Measurements from ENCODE around the gene MINPP1. TPM values are rescaled to one million over a fixed set of nuclear protein-coding genes. Genes with fewer than 3 reads are reported as not detected.

The MINPP1 gene
- total RNA-seq, 1 donor from 2014 or later: 24.7 TPM

- H2AFZ ChIP-seq (ENCODE audit: low read depth, low read length): no peak overlapping the region
- H3K36me3 ChIP-seq (ENCODE audit: insufficient read depth, low read length): no peaks in the 10 kb centered on the region
- Mint-ChIP-seq H3K27me3 (ENCODE audit: low read depth, unreplicated experiment) (peaks cover 7% of the 10 kb centered on the region), H3K4me3 (ENCODE audit: unreplicated experiment) (no peak overlapping the region), H3K4me1 (ENCODE audit: low read depth, unreplicated experiment) (no peaks in the 10 kb centered on the region), H3K27ac (ENCODE audit: unreplicated experiment) (no peak overlapping the region), H3K9me3 (ENCODE audit: unreplicated experiment) (no peaks in the 10 kb centered on the region), H3K36me3 (ENCODE audit: low read depth, unreplicated experiment) (no peaks in the 10 kb centered on the region)
- H3K4me1 ChIP-seq (ENCODE audit: insufficient read depth, low read length): peaks cover 9% of the 10 kb centered on the region
- no peak for DNase-seq (ENCODE audit: low read depth)
- no peak for TF ChIP-seq EZH2 (IDR thresholded peaks at IDR 0.05; ENCODE audit: insufficient read depth, low read length)
- no peak for TF ChIP-seq CTCF (IDR thresholded peaks at IDR 0.05; ENCODE audit: insufficient read depth, low read depth, low read length)
- H3K27ac ChIP-seq (ENCODE audit: low read depth, low read length): no peak overlapping the region
- H3K9ac ChIP-seq (ENCODE audit: low read length): no peak overlapping the region
- no peaks in the 10 kb centered on the region for H3K27me3 ChIP-seq (ENCODE audit: insufficient read depth, low read length)
- H3K9me3 ChIP-seq (ENCODE audit: insufficient read depth, low read depth, low read length): no peaks in the 10 kb centered on the region
- no peak overlapping the region for H3K4me2 ChIP-seq (ENCODE audit: low read length)
- no peaks in the 10 kb centered on the region for H3K79me2 ChIP-seq (ENCODE audit: insufficient read depth, low read length)
- no peak overlapping the region for H3K4me3 ChIP-seq (ENCODE audit: insufficient read depth, low read depth, low read length)
- no peaks in the 10 kb centered on the region for H4K20me1 ChIP-seq (ENCODE audit: insufficient read depth, low read length)
- no peak for FAIRE-seq
Observed at GRCh38 chr10:87593702-87594101, 89.0 kb downstream of the MINPP1 start.

GRCh38 chr10:87594181-87594580 lies 89.5 kb downstream of the MINPP1 start:
- no peak for FAIRE-seq
- no peaks in the 10 kb centered on the region for H3K9me3 Mint-ChIP-seq (ENCODE audit: unreplicated experiment)

More at GRCh38 chr10:87594181-87594580, 89.5 kb downstream of the MINPP1 start:
- H3K4me2 ChIP-seq (ENCODE audit: low read length): no peak overlapping the region
- H3K4me3 ChIP-seq (ENCODE audit: insufficient read depth, low read depth, low read length): no peak overlapping the region
- DNase-seq (ENCODE audit: low read depth): no peak
- H3K79me2 ChIP-seq (ENCODE audit: insufficient read depth, low read length): no peaks in the 10 kb centered on the region
- H3K27me3 ChIP-seq (ENCODE audit: insufficient read depth, low read length): no peaks in the 10 kb centered on the region
- no peak overlapping the region for H3K9ac ChIP-seq (ENCODE audit: low read length)
- no peak overlapping the region for H3K4me3 Mint-ChIP-seq (ENCODE audit: unreplicated experiment)
- no peaks in the 10 kb centered on the region for H3K4me1 Mint-ChIP-seq (ENCODE audit: low read depth, unreplicated experiment)
- H2AFZ ChIP-seq (ENCODE audit: low read depth, low read length): no peak overlapping the region
- peaks cover 2% of the 10 kb centered on the region for H3K27me3 Mint-ChIP-seq (ENCODE audit: low read depth, unreplicated experiment)
- H3K4me1 ChIP-seq (ENCODE audit: insufficient read depth, low read length): peaks cover 6% of the 10 kb centered on the region
- H3K36me3 ChIP-seq (ENCODE audit: insufficient read depth, low read length): no peaks in the 10 kb centered on the region
- no peaks in the 10 kb centered on the region for H3K9me3 ChIP-seq (ENCODE audit: insufficient read depth, low read depth, low read length)
- no peak for TF ChIP-seq EZH2 (IDR thresholded peaks at IDR 0.05; ENCODE audit: insufficient read depth, low read length)
- TF ChIP-seq CTCF (IDR thresholded peaks at IDR 0.05; ENCODE audit: insufficient read depth, low read depth, low read length): no peak
- H3K27ac Mint-ChIP-seq (ENCODE audit: unreplicated experiment): no peak overlapping the region
- no peak overlapping the region for H3K27ac ChIP-seq (ENCODE audit: low read depth, low read length)
- H3K36me3 Mint-ChIP-seq (ENCODE audit: low read depth, unreplicated experiment): no peaks in the 10 kb centered on the region
- no peaks in the 10 kb centered on the region for H4K20me1 ChIP-seq (ENCODE audit: insufficient read depth, low read length)

All from astrocyte (in vitro differentiated cells and primary cell).